ENCODE results near the gene TFF2.

DNA sequence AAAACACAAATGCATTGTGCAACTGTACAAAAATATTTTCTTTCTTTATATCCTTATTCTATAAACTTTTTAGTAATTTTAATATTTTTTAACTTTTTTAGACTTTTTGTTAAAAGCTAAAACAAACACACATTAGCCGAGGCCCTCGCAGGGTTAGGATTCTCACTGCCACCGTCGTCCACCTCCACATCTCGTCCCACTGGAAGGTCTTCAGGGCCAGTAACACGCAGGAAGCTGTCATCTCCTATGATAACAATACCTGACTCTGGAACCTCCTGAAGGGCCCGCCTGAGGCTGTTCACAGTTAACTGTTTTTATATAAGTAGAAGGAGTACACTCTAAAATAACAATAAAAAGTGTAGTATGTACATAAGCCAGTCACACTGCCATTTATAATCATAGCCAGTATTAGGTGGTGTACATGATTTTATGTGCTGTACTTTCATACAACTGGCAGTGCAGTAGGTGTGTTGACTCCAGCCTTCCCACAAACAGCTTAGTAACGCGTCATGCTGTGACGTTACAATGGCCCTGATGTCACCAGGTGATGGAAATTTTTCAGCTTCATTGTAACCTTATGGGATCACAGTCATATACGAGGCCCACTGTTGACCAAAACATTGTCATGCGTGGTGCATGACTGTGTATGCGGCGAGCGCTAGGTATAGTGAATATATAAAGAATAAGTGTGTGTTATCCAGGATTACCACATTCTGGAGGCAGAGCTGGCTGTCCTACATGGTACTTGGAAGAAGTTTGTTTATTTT is 8.8 kb downstream of the TFF2 start:
- TF ChIP-seq, protein P1, sequence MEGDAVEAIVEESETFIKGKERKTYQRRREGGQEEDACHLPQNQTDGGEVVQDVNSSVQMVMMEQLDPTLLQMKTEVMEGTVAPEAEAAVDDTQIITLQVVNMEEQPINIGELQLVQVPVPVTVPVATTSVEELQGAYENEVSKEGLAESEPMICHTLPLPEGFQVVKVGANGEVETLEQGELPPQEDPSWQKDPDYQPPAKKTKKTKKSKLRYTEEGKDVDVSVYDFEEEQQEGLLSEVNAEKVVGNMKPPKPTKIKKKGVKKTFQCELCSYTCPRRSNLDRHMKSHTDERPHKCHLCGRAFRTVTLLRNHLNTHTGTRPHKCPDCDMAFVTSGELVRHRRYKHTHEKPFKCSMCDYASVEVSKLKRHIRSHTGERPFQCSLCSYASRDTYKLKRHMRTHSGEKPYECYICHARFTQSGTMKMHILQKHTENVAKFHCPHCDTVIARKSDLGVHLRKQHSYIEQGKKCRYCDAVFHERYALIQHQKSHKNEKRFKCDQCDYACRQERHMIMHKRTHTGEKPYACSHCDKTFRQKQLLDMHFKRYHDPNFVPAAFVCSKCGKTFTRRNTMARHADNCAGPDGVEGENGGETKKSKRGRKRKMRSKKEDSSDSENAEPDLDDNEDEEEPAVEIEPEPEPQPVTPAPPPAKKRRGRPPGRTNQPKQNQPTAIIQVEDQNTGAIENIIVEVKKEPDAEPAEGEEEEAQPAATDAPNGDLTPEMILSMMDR (IDR thresholded peaks at IDR 0.05), result no peak
- no peak for TF ChIP-seq POLR2AphosphoS5 (IDR thresholded peaks at IDR 0.05; ENCODE audit: low read depth, low read length)
- TF ChIP-seq SIN3A (IDR thresholded peaks at IDR 0.05; ENCODE audit: borderline replicate concordance, insufficient read depth, low read depth, low read length), result no peak

All from Panc1 (cell line).